Measurements from ENCODE around the gene CDKN1B. TPM values are rescaled to one million over a fixed set of nuclear protein-coding genes. Genes with fewer than 3 reads are reported as not detected.
A peak's percentile ranks its signal among the peaks of the same experiment; 100 is the strongest.

Gene CDKN1B
- total RNA-seq, 1 donor from 2014 or later, result 54.8 TPM

GRCh38 chr12:12714276-12715021 lies 2.7 kb upstream of the CDKN1B start:
- peaks cover 58% of the 10 kb centered on the region for H3K4me1 Mint-ChIP-seq (ENCODE audit: low read depth)
- peaks cover 24% of the 10 kb centered on the region for H3K36me3 Mint-ChIP-seq (ENCODE audit: low read depth)
- peak overlapping the region; percentile 86 for H3K4me3 Mint-ChIP-seq
- DNase-seq (ENCODE audit: low spot score), result no peak
- no peaks in the 10 kb centered on the region for H3K27me3 Mint-ChIP-seq (ENCODE audit: insufficient read depth)
- peak overlapping the region; percentile 99 for H3K27ac Mint-ChIP-seq
- intact Hi-C loops (cut with micrococcal nuclease), result loop anchor here (1.0 to 10.0 kb wide), 12 partner anchors 16 to 1990 kb away; partner anchors contain the start of genes CREBL2, DDX47, DUSP16 and YBX3
- no peaks in the 10 kb centered on the region for H3K9me3 Mint-ChIP-seq

DNA sequence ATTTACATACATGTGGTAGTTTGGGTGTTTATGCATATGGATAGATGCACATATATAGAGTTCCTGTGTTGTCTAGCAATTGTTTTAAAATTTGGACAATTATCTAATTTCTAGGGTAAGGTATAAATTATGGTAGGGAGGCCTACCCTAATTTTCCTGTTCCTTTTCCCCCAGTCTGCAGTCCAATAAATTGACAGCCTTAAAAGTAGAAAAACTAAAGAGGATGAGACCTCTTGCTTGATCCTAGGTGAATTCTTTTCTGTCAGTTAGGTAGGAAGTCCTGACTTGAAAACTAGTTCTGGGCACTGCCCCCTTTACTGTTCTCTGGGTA lies 2.1 kb upstream of the CDKN1B start:
- Mint-ChIP-seq H3K36me3 (ENCODE audit: low read depth) (peaks cover 31% of the 10 kb centered on the region), H3K4me1 (ENCODE audit: low read depth) (peaks cover 63% of the 10 kb centered on the region), H3K9me3 (no peaks in the 10 kb centered on the region)

GRCh38 chr12:12715459-12716150 lies 1.6 kb upstream of the CDKN1B start:
- DNase-seq (ENCODE audit: low spot score), result no peak
- H3K4me1 Mint-ChIP-seq (ENCODE audit: low read depth), result peaks cover 68% of the 10 kb centered on the region
- H3K27me3 Mint-ChIP-seq (ENCODE audit: insufficient read depth), result no peaks in the 10 kb centered on the region
- intact Hi-C loops (cut with micrococcal nuclease), result loop anchor here (1.0 to 10.0 kb wide), 13 partner anchors 17 to 1991 kb away; partner anchors contain the start of genes CREBL2, DDX47, DUSP16 and YBX3
- peak overlapping the region; percentile 99 for H3K27ac Mint-ChIP-seq
- no peaks in the 10 kb centered on the region for H3K9me3 Mint-ChIP-seq
- peaks cover 35% of the 10 kb centered on the region for H3K36me3 Mint-ChIP-seq (ENCODE audit: low read depth)
- peak overlapping the region; percentile 86 for H3K4me3 Mint-ChIP-seq

More for the DNA sequence above, 2.1 kb upstream of the CDKN1B start:
- peak overlapping the region; percentile 99 for H3K27ac Mint-ChIP-seq
- no peaks in the 10 kb centered on the region for H3K27me3 Mint-ChIP-seq (ENCODE audit: insufficient read depth)
- peak overlapping the region; percentile 86 for H3K4me3 Mint-ChIP-seq
- no peak for DNase-seq (ENCODE audit: low spot score)
- intact Hi-C loops (cut with micrococcal nuclease), result loop anchor here (1.0 to 10.0 kb wide), 12 partner anchors 17 to 1990 kb away; partner anchors contain the start of genes CREBL2, DDX47, DUSP16 and YBX3

- DNase-seq (ENCODE audit: low spot score), result no peak
- Mint-ChIP-seq H3K9me3 (no peaks in the 10 kb centered on the region), H3K27ac (peak overlapping the region; percentile 99), H3K27me3 (ENCODE audit: insufficient read depth) (no peaks in the 10 kb centered on the region), H3K4me1 (ENCODE audit: low read depth) (peaks cover 74% of the 10 kb centered on the region), H3K4me3 (peak overlapping the region; percentile 86), H3K36me3 (ENCODE audit: low read depth) (peaks cover 42% of the 10 kb centered on the region)
- intact Hi-C loops (cut with micrococcal nuclease), result loop anchor here (2.0 to 10.0 kb wide), 7 partner anchors 69 to 1991 kb away; partner anchors contain the start of genes DDX47, DUSP16 and YBX3
These were observed 896 bp upstream of the CDKN1B start for GRCh38 chr12:12716151-12716792.

GRCh38 chr12:12717586-12718380 lies 615 bp downstream of the CDKN1B start:
- H3K9me3 Mint-ChIP-seq, result no peaks in the 10 kb centered on the region
- H3K4me1 Mint-ChIP-seq (ENCODE audit: low read depth), result peaks cover 71% of the 10 kb centered on the region
- H3K27ac Mint-ChIP-seq, result peak overlapping the region; percentile 97
- peak overlapping the region; percentile 98 for H3K4me3 Mint-ChIP-seq
- H3K27me3 Mint-ChIP-seq (ENCODE audit: insufficient read depth), result no peaks in the 10 kb centered on the region
- intact Hi-C loops (cut with micrococcal nuclease), result loop anchor here (1.0 to 10.0 kb wide), 9 partner anchors 8 to 1993 kb away; partner anchors contain the start of genes BORCS5, DDX47, DUSP16 and YBX3
- H3K36me3 Mint-ChIP-seq (ENCODE audit: low read depth), result peaks cover 49% of the 10 kb centered on the region
- DNase-seq (ENCODE audit: low spot score), result no peak

GRCh38 chr12:12718381-12718759 lies 1.2 kb downstream of the CDKN1B start:
- H3K4me3 Mint-ChIP-seq, result peak overlapping the region; percentile 98
- peak overlapping the region; percentile 97 for H3K27ac Mint-ChIP-seq
- H3K27me3 Mint-ChIP-seq (ENCODE audit: insufficient read depth), result no peaks in the 10 kb centered on the region
- DNase-seq (ENCODE audit: low spot score), result no peak
- H3K4me1 Mint-ChIP-seq (ENCODE audit: low read depth), result peaks cover 66% of the 10 kb centered on the region
- intact Hi-C loops (cut with micrococcal nuclease), result loop anchor here (5.0 to 10.0 kb wide), 6 partner anchors 71 to 1994 kb away; partner anchors contain the start of genes DDX47, DUSP16 and YBX3
- peaks cover 48% of the 10 kb centered on the region for H3K36me3 Mint-ChIP-seq (ENCODE audit: low read depth)
- H3K9me3 Mint-ChIP-seq, result no peaks in the 10 kb centered on the region

DNA sequence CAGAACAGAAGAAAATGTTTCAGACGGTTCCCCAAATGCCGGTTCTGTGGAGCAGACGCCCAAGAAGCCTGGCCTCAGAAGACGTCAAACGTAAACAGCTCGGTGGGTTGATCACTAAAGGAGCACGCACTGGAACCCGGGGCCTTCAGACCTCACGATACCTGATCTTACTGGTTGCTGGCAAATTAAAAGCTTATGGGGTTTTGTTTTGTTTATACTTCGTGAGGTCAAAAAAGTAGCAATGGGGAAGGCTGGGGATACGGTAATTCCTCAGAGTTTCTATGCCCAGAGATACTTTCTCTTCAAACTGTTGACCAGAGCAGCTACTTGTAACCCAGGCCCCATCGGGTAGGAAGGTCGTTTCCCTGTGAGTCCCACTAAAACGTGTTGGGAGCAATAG lies 1.7 kb downstream of the CDKN1B start:
- H3K4me3 Mint-ChIP-seq, result peak overlapping the region; percentile 98
- peaks cover 61% of the 10 kb centered on the region for H3K4me1 Mint-ChIP-seq (ENCODE audit: low read depth)
- intact Hi-C loops (cut with micrococcal nuclease), result loop anchor here (5.0 to 10.0 kb wide), 6 partner anchors 72 to 1994 kb away; partner anchors contain the start of genes DDX47, DUSP16 and YBX3
- H3K36me3 Mint-ChIP-seq (ENCODE audit: low read depth), result peaks cover 45% of the 10 kb centered on the region
- H3K9me3 Mint-ChIP-seq, result no peaks in the 10 kb centered on the region
- H3K27me3 Mint-ChIP-seq (ENCODE audit: insufficient read depth), result no peaks in the 10 kb centered on the region
- DNase-seq (ENCODE audit: low spot score), result no peak
- H3K27ac Mint-ChIP-seq, result peak overlapping the region; percentile 97

- Mint-ChIP-seq H3K27ac (peak overlapping the region; percentile 97), H3K27me3 (ENCODE audit: insufficient read depth) (no peaks in the 10 kb centered on the region), H3K9me3 (no peaks in the 10 kb centered on the region), H3K4me3 (peak overlapping the region; percentile 98), H3K36me3 (ENCODE audit: low read depth) (peaks cover 45% of the 10 kb centered on the region), H3K4me1 (ENCODE audit: low read depth) (peaks cover 55% of the 10 kb centered on the region)
- DNase-seq (ENCODE audit: low spot score), result no peak
- intact Hi-C loops (cut with micrococcal nuclease), result loop anchor here (5.0 to 10.0 kb wide), 6 partner anchors 72 to 1995 kb away; partner anchors contain the start of genes DDX47, DUSP16 and YBX3
These were observed 2.3 kb downstream of the CDKN1B start for GRCh38 chr12:12719496-12719895.

DNA sequence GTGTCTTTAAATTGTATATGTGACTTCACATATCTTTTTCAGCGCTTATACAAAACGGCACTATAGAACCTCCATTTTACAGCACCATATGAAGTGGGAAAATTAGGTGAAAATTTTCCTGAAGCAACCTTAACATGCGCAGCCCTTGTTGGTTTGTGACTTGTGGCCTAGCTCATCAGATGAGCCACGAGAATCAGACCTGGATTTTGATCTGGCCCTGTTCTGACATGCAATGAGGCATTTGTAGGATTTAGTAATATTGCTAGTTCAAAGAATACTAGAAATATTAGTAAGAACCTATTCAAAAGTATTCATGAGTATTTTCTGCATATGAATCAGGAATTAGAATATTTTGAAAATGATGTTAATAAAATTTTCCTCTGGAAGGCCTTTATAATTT lies 2.9 kb downstream of the CDKN1B start:
- Mint-ChIP-seq H3K4me1 (ENCODE audit: low read depth) (peaks cover 49% of the 10 kb centered on the region), H3K27me3 (ENCODE audit: insufficient read depth) (no peaks in the 10 kb centered on the region), H3K9me3 (no peaks in the 10 kb centered on the region), H3K27ac (peak overlapping the region; percentile 97), H3K4me3 (peak overlapping the region; percentile 98), H3K36me3 (ENCODE audit: low read depth) (peaks cover 47% of the 10 kb centered on the region)
- no peak for DNase-seq (ENCODE audit: low spot score)
- intact Hi-C loops (cut with micrococcal nuclease), result no loop called here

GRCh38 chr12:12720672-12721161 lies 3.5 kb downstream of the CDKN1B start:
- H3K4me1 Mint-ChIP-seq (ENCODE audit: low read depth), result peaks cover 42% of the 10 kb centered on the region
- no peak for DNase-seq (ENCODE audit: low spot score)
- peaks cover 3% of the 10 kb centered on the region for H3K27me3 Mint-ChIP-seq (ENCODE audit: insufficient read depth)
- peak overlapping the region; percentile 98 for H3K4me3 Mint-ChIP-seq
- peak overlapping the region; percentile 97 for H3K27ac Mint-ChIP-seq
- no peaks in the 10 kb centered on the region for H3K9me3 Mint-ChIP-seq
- peaks cover 47% of the 10 kb centered on the region for H3K36me3 Mint-ChIP-seq (ENCODE audit: low read depth)
- intact Hi-C loops (cut with micrococcal nuclease), result no loop called here

DNA sequence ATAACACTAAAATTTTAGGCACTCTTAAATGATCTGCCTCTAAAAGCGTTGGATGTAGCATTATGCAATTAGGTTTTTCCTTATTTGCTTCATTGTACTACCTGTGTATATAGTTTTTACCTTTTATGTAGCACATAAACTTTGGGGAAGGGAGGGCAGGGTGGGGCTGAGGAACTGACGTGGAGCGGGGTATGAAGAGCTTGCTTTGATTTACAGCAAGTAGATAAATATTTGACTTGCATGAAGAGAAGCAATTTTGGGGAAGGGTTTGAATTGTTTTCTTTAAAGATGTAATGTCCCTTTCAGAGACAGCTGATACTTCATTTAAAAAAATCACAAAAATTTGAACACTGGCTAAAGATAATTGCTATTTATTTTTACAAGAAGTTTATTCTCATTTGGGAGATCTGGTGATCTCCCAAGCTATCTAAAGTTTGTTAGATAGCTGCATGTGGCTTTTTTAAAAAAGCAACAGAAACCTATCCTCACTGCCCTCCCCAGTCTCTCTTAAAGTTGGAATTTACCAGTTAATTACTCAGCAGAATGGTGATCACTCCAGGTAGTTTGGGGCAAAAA lies 4.1 kb downstream of the CDKN1B start:
- no peaks in the 10 kb centered on the region for H3K9me3 Mint-ChIP-seq
- intact Hi-C loops (cut with micrococcal nuclease), result no loop called here
- no peak for DNase-seq (ENCODE audit: low spot score)
- peaks cover 3% of the 10 kb centered on the region for H3K27me3 Mint-ChIP-seq (ENCODE audit: insufficient read depth)
- peak overlapping the region; percentile 97 for H3K27ac Mint-ChIP-seq
- H3K4me3 Mint-ChIP-seq, result peak overlapping the region; percentile 98
- peaks cover 37% of the 10 kb centered on the region for H3K4me1 Mint-ChIP-seq (ENCODE audit: low read depth)
- H3K36me3 Mint-ChIP-seq (ENCODE audit: low read depth), result peaks cover 47% of the 10 kb centered on the region

Data from activated T-helper 1 cell treated with anti-CD3 and anti-CD28 coated beads, Interleukin-12 subunit alpha, Interleukin-12 subunit beta, Interleukin-2, Interleukin-4 antibody, amounts not matched to agents 30 ng/mL and 10 ng/mL and 1 ng/mL, durations not matched to agents 14 hours and 24 hours and 36 hours (primary cell).